GM19455 (cell line): ENCODE measurements around the gene PTAFR.

Source experiments
- ATAC-seq: cut with Tn5 transposase; IDR thresholded peaks from one replicate; pipeline ENCODE4 v1.9.1; 2021; ENCODE audit not compliant: unreplicated experiment

Gene PTAFR

DNA sequence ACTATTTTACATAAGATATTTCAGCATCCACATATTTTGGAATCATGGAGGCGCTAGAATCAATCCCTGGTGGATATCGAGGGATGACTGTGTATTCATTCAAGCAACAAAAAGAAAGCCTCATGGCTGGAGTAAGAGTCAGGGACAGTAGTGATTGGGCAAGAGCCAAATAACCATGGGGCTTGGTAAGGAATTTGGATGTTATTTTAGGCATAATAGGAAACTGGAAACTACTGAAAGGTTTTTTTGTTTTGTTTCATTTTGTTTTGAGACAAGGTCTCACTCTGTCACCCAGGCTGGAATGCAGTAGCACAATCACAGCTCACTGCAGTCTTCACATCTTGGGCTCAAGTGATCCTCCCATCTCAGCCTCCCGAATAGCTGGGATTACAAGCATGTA is 54.3 kb downstream of the PTAFR start:
- no peak for ATAC-seq

- ATAC-seq, result no peak
Observed at GRCh38 chr1:28119556-28119955, 56.9 kb downstream of the PTAFR start.

DNA sequence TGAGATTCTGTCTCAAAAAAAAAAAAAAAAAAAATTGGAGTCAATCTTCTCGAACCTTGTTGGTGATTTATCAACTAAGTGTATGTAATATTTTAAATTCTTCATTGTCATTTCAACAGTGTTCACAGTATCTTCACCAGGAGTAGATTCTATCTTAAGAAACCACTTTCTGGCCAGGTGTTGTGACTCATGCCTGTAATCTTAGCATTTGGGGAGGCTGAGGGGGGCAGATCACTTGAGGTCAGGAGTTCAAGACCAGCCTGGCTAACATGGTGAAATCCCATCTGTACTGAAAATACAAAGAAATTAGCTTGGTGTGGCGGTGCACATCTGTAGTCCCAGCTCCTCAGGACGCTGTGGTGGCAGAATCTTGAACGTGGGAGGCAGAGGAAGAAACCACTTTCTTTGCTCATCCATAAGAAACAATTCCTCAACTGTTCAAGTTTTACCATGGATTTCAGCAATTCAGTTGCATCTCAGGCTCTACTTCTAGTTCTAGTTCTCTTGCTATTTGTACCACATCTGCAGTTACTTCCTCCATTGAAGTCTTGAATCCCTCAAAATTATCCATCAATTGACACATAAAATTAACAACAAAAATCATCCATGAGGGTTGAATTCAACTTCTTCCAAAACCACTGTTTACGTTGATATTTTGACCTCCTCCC is 57.7 kb downstream of the PTAFR start:
- ATAC-seq, result no peak

DNA sequence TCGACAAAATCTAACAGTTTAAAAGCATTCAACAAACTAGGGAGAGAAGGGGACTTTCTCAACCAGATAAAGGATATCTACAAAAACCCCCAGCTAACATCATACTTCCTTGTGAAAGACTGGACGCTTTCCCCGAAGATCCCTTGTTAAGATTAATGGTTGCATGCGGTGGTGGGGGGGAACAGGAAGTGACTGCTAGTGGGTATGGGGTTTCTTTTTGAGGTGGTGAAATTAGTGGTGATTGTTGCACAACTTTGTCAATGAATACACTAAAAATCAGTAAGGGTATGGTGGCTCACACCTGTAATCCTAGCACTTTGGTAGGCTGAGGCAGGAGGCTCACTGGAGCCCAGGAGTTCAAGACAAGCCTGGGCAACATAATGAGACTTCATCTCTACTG is 61.2 kb downstream of the PTAFR start:
- no peak for ATAC-seq

- no peak for ATAC-seq
Observed at GRCh38 chr1:28114844-28115243, 61.6 kb downstream of the PTAFR start.

DNA sequence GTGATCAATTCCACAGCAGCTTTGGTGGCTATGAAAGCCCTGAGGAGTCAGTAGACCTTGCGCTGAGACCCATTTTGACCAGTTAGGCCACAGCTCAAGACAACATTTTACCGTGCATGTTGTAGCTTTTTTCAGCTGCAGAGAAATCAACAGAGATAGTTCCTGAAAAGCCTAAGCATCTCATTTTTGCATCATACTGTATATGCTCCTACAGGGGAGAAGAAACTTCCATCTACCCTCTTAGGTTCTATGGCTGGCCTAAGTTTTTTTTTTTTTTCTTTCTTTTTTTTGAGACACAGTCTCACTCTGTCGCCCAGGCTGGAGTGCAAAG is 63.3 kb downstream of the PTAFR start:
- no peak for ATAC-seq

GRCh38 chr1:28112388-28113241 is 63.9 kb downstream of the PTAFR start:
- ATAC-seq, result no peak

DNA sequence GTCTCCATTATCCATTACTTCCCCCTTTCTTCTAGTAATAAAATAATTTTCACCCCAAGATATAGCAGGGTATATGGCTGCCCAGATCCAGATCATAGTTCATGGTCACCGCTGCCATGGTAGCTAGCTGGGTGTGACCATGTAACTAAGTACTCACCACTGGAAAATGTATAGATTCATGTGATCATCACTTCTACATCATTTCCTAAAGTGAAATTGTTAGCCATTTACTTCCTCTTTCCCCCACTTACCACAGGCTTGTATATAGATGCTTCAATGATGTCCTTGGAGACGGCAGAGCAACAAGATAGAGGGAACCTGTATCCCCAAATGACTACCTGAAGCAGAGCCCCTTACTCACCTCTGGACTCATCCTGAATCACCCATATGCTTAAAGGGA is 65.3 kb downstream of the PTAFR start:
- no peak for ATAC-seq

- ATAC-seq, result no peak
Observed at GRCh38 chr1:28110555-28110954, 65.9 kb downstream of the PTAFR start.

GRCh38 chr1:28109639-28110038 is 66.9 kb downstream of the PTAFR start:
- ATAC-seq, result no peak

- ATAC-seq, result no peak
Observed at GRCh38 chr1:28108001-28108400, 68.5 kb downstream of the PTAFR start.

- ATAC-seq, result no peak
Observed at GRCh38 chr1:28104866-28105467, 71.5 kb downstream of the PTAFR start.

- no peak for ATAC-seq
Observed at GRCh38 chr1:28102189-28102588, 74.3 kb downstream of the PTAFR start.

- no peak for ATAC-seq
Observed at GRCh38 chr1:28099050-28099769, 77.3 kb downstream of the PTAFR start.
